ENCODE measurements around the gene TEX53. TPM values are rescaled to one million over a fixed set of nuclear protein-coding genes. Genes with fewer than 3 reads are reported as not detected.

The TEX53 gene
- total RNA-seq, 1 experiment from 2014 or later, result not detected

DNA sequence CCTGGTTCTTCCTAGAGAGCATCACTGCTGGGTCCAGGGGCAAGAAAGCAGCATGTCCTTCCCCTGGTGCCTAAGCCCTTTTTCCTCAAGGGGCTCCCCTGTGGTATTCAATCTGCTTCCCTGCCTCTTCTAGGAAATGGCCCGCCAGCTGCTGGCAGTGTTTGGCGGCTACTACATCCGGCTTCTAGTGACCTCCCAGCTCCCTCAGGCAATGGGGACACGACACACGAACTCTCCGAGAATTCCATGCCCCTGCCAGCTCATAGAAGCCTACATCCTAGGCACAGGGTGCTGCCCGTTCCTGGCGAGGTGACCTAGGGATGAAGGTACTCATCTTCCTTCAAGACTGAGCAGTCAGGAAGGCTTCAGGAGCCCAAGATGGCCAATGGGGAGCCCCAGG is 14.6 kb downstream of the TEX53 start (continued):
- TF ChIP-seq, protein P1, sequence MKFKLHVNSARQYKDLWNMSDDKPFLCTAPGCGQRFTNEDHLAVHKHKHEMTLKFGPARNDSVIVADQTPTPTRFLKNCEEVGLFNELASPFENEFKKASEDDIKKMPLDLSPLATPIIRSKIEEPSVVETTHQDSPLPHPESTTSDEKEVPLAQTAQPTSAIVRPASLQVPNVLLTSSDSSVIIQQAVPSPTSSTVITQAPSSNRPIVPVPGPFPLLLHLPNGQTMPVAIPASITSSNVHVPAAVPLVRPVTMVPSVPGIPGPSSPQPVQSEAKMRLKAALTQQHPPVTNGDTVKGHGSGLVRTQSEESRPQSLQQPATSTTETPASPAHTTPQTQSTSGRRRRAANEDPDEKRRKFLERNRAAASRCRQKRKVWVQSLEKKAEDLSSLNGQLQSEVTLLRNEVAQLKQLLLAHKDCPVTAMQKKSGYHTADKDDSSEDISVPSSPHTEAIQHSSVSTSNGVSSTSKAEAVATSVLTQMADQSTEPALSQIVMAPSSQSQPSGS (CRISPR knock-in tag; IDR thresholded peaks at IDR 0.05; ENCODE audit: borderline replicate concordance, low read depth), result no peak
- no peak for TF ChIP-seq NFATC4 (CRISPR knock-in tag; IDR thresholded peaks at IDR 0.05)
- TF ChIP-seq, protein P2, sequence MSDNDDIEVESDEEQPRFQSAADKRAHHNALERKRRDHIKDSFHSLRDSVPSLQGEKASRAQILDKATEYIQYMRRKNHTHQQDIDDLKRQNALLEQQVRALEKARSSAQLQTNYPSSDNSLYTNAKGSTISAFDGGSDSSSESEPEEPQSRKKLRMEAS (CRISPR knock-in tag; IDR thresholded peaks at IDR 0.05), result no peak
- TF ChIP-seq CREB1 (CRISPR knock-in tag; IDR thresholded peaks at IDR 0.05), result no peak
- TF ChIP-seq, protein P3, sequence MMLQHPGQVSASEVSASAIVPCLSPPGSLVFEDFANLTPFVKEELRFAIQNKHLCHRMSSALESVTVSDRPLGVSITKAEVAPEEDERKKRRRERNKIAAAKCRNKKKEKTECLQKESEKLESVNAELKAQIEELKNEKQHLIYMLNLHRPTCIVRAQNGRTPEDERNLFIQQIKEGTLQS (CRISPR knock-in tag; conservative IDR thresholded peaks at IDR 0.05), result no peak
- no peak for TF ChIP-seq IRF2 (CRISPR knock-in tag; IDR thresholded peaks at IDR 0.05; ENCODE audit: borderline replicate concordance, low read depth)

DNA sequence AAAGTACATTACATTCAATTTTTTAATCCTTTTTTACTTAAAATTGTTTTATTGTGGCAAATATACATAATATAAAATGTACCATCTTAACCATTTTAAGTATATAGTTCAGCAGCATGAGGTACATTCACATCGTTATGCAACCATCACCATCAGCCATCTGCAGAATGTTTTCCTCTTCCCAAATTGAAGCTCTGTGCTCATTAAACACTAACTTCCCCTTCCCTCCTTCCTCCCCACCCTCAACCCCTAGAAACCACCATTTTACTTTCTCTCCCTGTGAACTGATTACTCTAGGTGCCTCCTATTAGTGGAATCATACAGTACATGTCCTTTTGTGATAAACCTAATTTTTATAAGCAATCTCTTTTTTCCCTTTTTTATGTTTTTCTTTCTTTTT is 15.6 kb downstream of the TEX53 start:
- Mint-ChIP-seq H3K9me3 (peaks cover 9% of the 10 kb centered on the region), H3K4me3 (no peak overlapping the region), H3K27me3 (ENCODE audit: low read depth) (no peaks in the 10 kb centered on the region), H3K4me1 (no peaks in the 10 kb centered on the region), H3K36me3 (peaks cover 35% of the 10 kb centered on the region), H3K27ac (no peak overlapping the region)
- CTCF ChIA-PET, result interaction anchor here (3.2 kb wide), 1 partner anchor 11 kb away, joined by 17 read pairs; no protein-coding TSS in a partner anchor
- POLR2A ChIA-PET, result no interaction called here
- TF ChIP-seq, protein P4, sequence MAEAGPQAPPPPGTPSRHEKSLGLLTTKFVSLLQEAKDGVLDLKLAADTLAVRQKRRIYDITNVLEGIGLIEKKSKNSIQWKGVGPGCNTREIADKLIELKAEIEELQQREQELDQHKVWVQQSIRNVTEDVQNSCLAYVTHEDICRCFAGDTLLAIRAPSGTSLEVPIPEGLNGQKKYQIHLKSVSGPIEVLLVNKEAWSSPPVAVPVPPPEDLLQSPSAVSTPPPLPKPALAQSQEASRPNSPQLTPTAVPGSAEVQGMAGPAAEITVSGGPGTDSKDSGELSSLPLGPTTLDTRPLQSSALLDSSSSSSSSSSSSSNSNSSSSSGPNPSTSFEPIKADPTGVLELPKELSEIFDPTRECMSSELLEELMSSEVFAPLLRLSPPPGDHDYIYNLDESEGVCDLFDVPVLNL (CRISPR knock-in tag; IDR thresholded peaks at IDR 0.05; ENCODE audit: borderline replicate concordance, low read depth), result no peak
- TF ChIP-seq, protein P5, sequence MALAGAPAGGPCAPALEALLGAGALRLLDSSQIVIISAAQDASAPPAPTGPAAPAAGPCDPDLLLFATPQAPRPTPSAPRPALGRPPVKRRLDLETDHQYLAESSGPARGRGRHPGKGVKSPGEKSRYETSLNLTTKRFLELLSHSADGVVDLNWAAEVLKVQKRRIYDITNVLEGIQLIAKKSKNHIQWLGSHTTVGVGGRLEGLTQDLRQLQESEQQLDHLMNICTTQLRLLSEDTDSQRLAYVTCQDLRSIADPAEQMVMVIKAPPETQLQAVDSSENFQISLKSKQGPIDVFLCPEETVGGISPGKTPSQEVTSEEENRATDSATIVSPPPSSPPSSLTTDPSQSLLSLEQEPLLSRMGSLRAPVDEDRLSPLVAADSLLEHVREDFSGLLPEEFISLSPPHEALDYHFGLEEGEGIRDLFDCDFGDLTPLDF (CRISPR knock-in tag; IDR thresholded peaks at IDR 0.05), result no peak
- TF ChIP-seq TCF7 (CRISPR knock-in tag; IDR thresholded peaks at IDR 0.05; ENCODE audit: low read depth) (no peak), SMAD3 (CRISPR knock-in tag; IDR thresholded peaks at IDR 0.05; ENCODE audit: borderline replicate concordance) (no peak), NFE2L1 (CRISPR knock-in tag; IDR thresholded peaks at IDR 0.05) (no peak), FOXP1 (CRISPR knock-in tag; IDR thresholded peaks at IDR 0.05; ENCODE audit: borderline replicate concordance) (no peak), HMGA2 (CRISPR knock-in tag; IDR thresholded peaks at IDR 0.05) (no peak), NR3C1 (CRISPR knock-in tag; conservative IDR thresholded peaks at IDR 0.05; ENCODE audit: low read depth) (no peak)
- TF ChIP-seq, protein P6, sequence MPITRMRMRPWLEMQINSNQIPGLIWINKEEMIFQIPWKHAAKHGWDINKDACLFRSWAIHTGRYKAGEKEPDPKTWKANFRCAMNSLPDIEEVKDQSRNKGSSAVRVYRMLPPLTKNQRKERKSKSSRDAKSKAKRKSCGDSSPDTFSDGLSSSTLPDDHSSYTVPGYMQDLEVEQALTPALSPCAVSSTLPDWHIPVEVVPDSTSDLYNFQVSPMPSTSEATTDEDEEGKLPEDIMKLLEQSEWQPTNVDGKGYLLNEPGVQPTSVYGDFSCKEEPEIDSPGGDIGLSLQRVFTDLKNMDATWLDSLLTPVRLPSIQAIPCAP (CRISPR knock-in tag; IDR thresholded peaks at IDR 0.05), result no peak
- TF ChIP-seq, protein P7, sequence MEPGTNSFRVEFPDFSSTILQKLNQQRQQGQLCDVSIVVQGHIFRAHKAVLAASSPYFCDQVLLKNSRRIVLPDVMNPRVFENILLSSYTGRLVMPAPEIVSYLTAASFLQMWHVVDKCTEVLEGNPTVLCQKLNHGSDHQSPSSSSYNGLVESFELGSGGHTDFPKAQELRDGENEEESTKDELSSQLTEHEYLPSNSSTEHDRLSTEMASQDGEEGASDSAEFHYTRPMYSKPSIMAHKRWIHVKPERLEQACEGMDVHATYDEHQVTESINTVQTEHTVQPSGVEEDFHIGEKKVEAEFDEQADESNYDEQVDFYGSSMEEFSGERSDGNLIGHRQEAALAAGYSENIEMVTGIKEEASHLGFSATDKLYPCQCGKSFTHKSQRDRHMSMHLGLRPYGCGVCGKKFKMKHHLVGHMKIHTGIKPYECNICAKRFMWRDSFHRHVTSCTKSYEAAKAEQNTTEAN (CRISPR knock-in tag; IDR thresholded peaks at IDR 0.05), result no peak
- no peak for DNase-seq (ENCODE audit: low spot score)
- no peak for ATAC-seq

DNA sequence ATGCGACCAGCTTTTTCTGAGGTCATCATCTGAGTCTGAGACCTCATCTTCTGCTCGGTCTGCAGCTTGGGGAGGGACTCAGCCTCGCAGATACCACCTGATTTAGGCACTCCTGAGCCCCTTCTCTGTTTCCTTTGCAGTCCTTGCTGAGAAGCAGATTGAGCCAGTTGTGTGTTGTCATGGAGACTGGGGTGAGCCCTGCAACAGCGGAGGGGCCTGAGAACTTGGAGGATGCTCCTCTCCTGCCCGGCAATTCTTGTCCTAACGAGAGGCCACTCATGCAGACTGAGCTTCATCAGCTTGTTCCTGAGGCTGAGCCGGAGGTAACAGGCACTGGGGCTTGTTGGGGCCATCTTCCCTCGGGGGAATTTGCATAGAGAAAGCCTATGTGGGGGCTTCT is 19.2 kb downstream of the TEX53 start:
- Mint-ChIP-seq H3K27ac (no peak overlapping the region), H3K4me3 (no peak overlapping the region), H3K4me1 (no peaks in the 10 kb centered on the region), H3K36me3 (peaks cover 20% of the 10 kb centered on the region), H3K9me3 (no peaks in the 10 kb centered on the region), H3K27me3 (ENCODE audit: low read depth) (no peaks in the 10 kb centered on the region)
- CTCF ChIA-PET, result interaction anchor here (0.9 to 1.3 kb wide), 2 partner anchors 22 to 100 kb away, joined by 3 to 4 read pairs; no protein-coding TSS in a partner anchor
- DNase-seq (ENCODE audit: low spot score) (no peak), ATAC-seq (no peak)
- POLR2A ChIA-PET, result no interaction called here
- no peak for TF ChIP-seq NFYB (CRISPR knock-in tag; conservative IDR thresholded peaks at IDR 0.05; ENCODE audit: low read depth)
- TF ChIP-seq, protein P8, sequence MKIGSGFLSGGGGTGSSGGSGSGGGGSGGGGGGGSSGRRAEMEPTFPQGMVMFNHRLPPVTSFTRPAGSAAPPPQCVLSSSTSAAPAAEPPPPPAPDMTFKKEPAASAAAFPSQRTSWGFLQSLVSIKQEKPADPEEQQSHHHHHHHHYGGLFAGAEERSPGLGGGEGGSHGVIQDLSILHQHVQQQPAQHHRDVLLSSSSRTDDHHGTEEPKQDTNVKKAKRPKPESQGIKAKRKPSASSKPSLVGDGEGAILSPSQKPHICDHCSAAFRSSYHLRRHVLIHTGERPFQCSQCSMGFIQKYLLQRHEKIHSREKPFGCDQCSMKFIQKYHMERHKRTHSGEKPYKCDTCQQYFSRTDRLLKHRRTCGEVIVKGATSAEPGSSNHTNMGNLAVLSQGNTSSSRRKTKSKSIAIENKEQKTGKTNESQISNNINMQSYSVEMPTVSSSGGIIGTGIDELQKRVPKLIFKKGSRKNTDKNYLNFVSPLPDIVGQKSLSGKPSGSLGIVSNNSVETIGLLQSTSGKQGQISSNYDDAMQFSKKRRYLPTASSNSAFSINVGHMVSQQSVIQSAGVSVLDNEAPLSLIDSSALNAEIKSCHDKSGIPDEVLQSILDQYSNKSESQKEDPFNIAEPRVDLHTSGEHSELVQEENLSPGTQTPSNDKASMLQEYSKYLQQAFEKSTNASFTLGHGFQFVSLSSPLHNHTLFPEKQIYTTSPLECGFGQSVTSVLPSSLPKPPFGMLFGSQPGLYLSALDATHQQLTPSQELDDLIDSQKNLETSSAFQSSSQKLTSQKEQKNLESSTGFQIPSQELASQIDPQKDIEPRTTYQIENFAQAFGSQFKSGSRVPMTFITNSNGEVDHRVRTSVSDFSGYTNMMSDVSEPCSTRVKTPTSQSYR (CRISPR knock-in tag; IDR thresholded peaks at IDR 0.05), result no peak
- no peak for TF ChIP-seq JUN (CRISPR knock-in tag; IDR thresholded peaks at IDR 0.05)
- no peak for TF ChIP-seq PRRX2 (CRISPR knock-in tag; IDR thresholded peaks at IDR 0.05)
- TF ChIP-seq, protein P3 (CRISPR knock-in tag; conservative IDR thresholded peaks at IDR 0.05), result no peak
- TF ChIP-seq HMGA2 (CRISPR knock-in tag; IDR thresholded peaks at IDR 0.05), result no peak
- no peak for TF ChIP-seq SOX15 (CRISPR knock-in tag; IDR thresholded peaks at IDR 0.05)
- no peak for TF ChIP-seq GABPB1 (CRISPR knock-in tag; IDR thresholded peaks at IDR 0.05)
- no peak for TF ChIP-seq RORB (CRISPR knock-in tag; IDR thresholded peaks at IDR 0.05)
- TF ChIP-seq, protein P1 (CRISPR knock-in tag; IDR thresholded peaks at IDR 0.05; ENCODE audit: borderline replicate concordance, low read depth), result no peak

All from WTC11 (cell line).